ENCODE results near the gene TMEM100. TPM values are rescaled to one million over a fixed set of nuclear protein-coding genes. Genes with fewer than 3 reads are reported as not detected.
A peak's percentile ranks its signal among the peaks of the same experiment; 100 is the strongest.

TMEM100 gene
- total RNA-seq, 1 donor: 0.36 TPM

- H3K27ac ChIP-seq (ENCODE audit: low read depth, low read length): no peak overlapping the region
- no peaks in the 10 kb centered on the region for H3K79me2 ChIP-seq (ENCODE audit: insufficient read depth, low read length)
- H3K4me2 ChIP-seq (ENCODE audit: insufficient read depth, low read length): no peak overlapping the region
- H4K20me1 ChIP-seq (ENCODE audit: insufficient read depth, low read length): no peaks in the 10 kb centered on the region
- no peaks in the 10 kb centered on the region for H3K4me1 ChIP-seq (ENCODE audit: insufficient read depth, low read length)
- no peak for DNase-seq (ENCODE audit: insufficient read length, low spot score, missing footprints)
- no peaks in the 10 kb centered on the region for H3K9me3 ChIP-seq (ENCODE audit: low read depth, low read length)
- H3K4me3 ChIP-seq (ENCODE audit: insufficient read depth, low read length): no peak overlapping the region
- peaks cover 4% of the 10 kb centered on the region for H3K27me3 ChIP-seq (ENCODE audit: insufficient read depth, low read length)
- TF ChIP-seq CTCF (IDR thresholded peaks at IDR 0.05; ENCODE audit: extremely low read depth, low read depth, low read length): no peak
- H3K36me3 ChIP-seq (ENCODE audit: insufficient read depth, low read length): no peaks in the 10 kb centered on the region
- no peak overlapping the region for H2AFZ ChIP-seq (ENCODE audit: low read length)
Observed at GRCh38 chr17:55740511-55741355, 18.1 kb upstream of the TMEM100 start.

- H3K9me3 ChIP-seq (ENCODE audit: low read depth, low read length): no peaks in the 10 kb centered on the region
- H3K4me3 ChIP-seq (ENCODE audit: insufficient read depth, low read length): no peak overlapping the region
- DNase-seq (ENCODE audit: insufficient read length, low spot score, missing footprints): no peak
- no peaks in the 10 kb centered on the region for H3K79me2 ChIP-seq (ENCODE audit: insufficient read depth, low read length)
- H3K36me3 ChIP-seq (ENCODE audit: insufficient read depth, low read length): no peaks in the 10 kb centered on the region
- no peaks in the 10 kb centered on the region for H3K27me3 ChIP-seq (ENCODE audit: insufficient read depth, low read length)
- peak overlapping the region; percentile 44 for H2AFZ ChIP-seq (ENCODE audit: low read length)
- H3K4me1 ChIP-seq (ENCODE audit: insufficient read depth, low read length): peaks cover 10% of the 10 kb centered on the region
- no peak overlapping the region for H3K27ac ChIP-seq (ENCODE audit: low read depth, low read length)
- no peaks in the 10 kb centered on the region for H4K20me1 ChIP-seq (ENCODE audit: insufficient read depth, low read length)
- TF ChIP-seq CTCF (IDR thresholded peaks at IDR 0.05; ENCODE audit: extremely low read depth, low read depth, low read length): no peak
- H3K4me2 ChIP-seq (ENCODE audit: insufficient read depth, low read length): no peak overlapping the region
Observed at GRCh38 chr17:55737976-55738501, 15.4 kb upstream of the TMEM100 start.

GRCh38 chr17:55735731-55736405 lies 13.2 kb upstream of the TMEM100 start:
- Histone ChIP-seq H3K9me3 (ENCODE audit: low read depth, low read length) (no peaks in the 10 kb centered on the region), H3K27me3 (ENCODE audit: insufficient read depth, low read length) (no peaks in the 10 kb centered on the region), H3K4me3 (ENCODE audit: insufficient read depth, low read length) (no peak overlapping the region), H4K20me1 (ENCODE audit: insufficient read depth, low read length) (no peaks in the 10 kb centered on the region), H3K27ac (ENCODE audit: low read depth, low read length) (no peak overlapping the region), H3K36me3 (ENCODE audit: insufficient read depth, low read length) (no peaks in the 10 kb centered on the region), H3K4me2 (ENCODE audit: insufficient read depth, low read length) (no peak overlapping the region), H2AFZ (ENCODE audit: low read length) (no peak overlapping the region), H3K79me2 (ENCODE audit: insufficient read depth, low read length) (no peaks in the 10 kb centered on the region), H3K4me1 (ENCODE audit: insufficient read depth, low read length) (peaks cover 30% of the 10 kb centered on the region)
- DNase-seq (ENCODE audit: insufficient read length, low spot score, missing footprints): peak; percentile 53
- peak; percentile 79 for TF ChIP-seq CTCF (IDR thresholded peaks at IDR 0.05; ENCODE audit: extremely low read depth, low read depth, low read length)

All from osteoblast (primary cell).